ENCODE measurements around the gene ADK. TPM values are rescaled to one million over a fixed set of nuclear protein-coding genes. Genes with fewer than 3 reads are reported as not detected.

ADK gene
- total RNA-seq, 3 donors from 2014 or later = 13.8 to 24.0 (median 22.9) TPM

- H3K9me3 ChIP-seq = no peaks in the 10 kb centered on the region
- intact Hi-C loops (cut with DNase I, micrococcal nuclease) = no loop called here
- TF ChIP-seq CTCF (IDR thresholded peaks at IDR 0.05) = no peak
- H3K36me3 ChIP-seq (ENCODE audit: low read depth) = peaks cover 14% of the 10 kb centered on the region
- DNase-seq (peak in 1 of 3 donors; percentile 8), ATAC-seq (peak; percentile 96)
- H3K4me3 ChIP-seq = no peak overlapping the region
- no peaks in the 10 kb centered on the region for H3K4me1 ChIP-seq (ENCODE audit: low read depth)
These were observed 32.2 kb upstream of the ADK start for GRCh38 chr10:74118804-74119203.

DNA sequence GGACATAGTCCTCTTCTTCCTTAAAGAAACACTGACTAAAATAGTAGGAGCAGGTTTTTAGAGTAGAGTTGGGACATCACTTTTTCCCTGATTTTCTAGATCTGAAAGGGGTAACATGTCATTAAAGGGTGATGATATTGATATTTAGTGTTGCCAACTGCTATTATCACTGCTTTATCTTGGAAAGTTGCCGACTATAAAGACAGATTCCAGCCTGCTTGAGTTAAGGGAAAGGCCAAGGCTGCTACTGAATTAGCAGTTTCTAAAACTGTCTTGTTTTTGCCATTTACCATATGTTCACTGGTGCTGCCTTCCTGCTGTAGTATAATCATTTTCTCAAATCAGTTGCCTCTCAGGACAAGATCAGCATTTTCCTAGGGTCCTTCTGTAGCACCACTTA lies 30.1 kb upstream of the ADK start:
- no peak for DNase-seq
- H3K4me3 ChIP-seq = no peak overlapping the region
- TF ChIP-seq CTCF (IDR thresholded peaks at IDR 0.05) = no peak
- peaks cover 15% of the 10 kb centered on the region for H3K36me3 ChIP-seq (ENCODE audit: low read depth)
- no peak for ATAC-seq
- H3K9me3 ChIP-seq = no peaks in the 10 kb centered on the region
- intact Hi-C loops (cut with DNase I, micrococcal nuclease) = no loop called here
- no peaks in the 10 kb centered on the region for H3K4me1 ChIP-seq (ENCODE audit: low read depth)

DNA sequence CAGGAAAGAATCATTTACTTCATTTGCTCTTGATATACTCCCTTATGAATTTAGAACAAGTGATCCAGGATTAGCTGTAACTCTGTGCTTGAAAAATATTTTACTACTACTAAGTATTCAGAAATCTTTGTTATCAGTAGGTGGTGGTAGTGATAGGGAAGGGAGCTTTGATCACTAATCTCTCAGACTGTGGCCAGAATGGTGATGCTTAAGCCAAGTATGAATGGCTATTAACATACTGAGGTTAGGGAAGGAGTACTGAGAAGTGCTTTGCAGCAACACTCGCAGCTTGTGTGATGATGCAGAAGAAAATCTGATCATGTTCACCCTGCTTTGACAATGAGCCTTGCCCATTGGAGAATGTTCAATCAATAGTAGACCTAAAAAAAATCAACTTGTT lies 29.7 kb upstream of the ADK start:
- no peaks in the 10 kb centered on the region for H3K9me3 ChIP-seq
- H3K36me3 ChIP-seq (ENCODE audit: low read depth) = peaks cover 15% of the 10 kb centered on the region
- no peak for ATAC-seq
- H3K4me3 ChIP-seq = no peak overlapping the region
- no peaks in the 10 kb centered on the region for H3K4me1 ChIP-seq (ENCODE audit: low read depth)
- DNase-seq = no peak
- intact Hi-C loops (cut with DNase I, micrococcal nuclease) = no loop called here
- TF ChIP-seq CTCF (IDR thresholded peaks at IDR 0.05) = no peak

GRCh38 chr10:74122060-74122459 lies 29.0 kb upstream of the ADK start:
- intact Hi-C loops (cut with DNase I, micrococcal nuclease) = no loop called here
- ATAC-seq (no peak), DNase-seq (no peak)
- Histone ChIP-seq H3K9me3 (no peaks in the 10 kb centered on the region), H3K36me3 (ENCODE audit: low read depth) (peaks cover 15% of the 10 kb centered on the region), H3K4me3 (no peak overlapping the region), H3K4me1 (ENCODE audit: low read depth) (no peaks in the 10 kb centered on the region)
- no peak for TF ChIP-seq CTCF (IDR thresholded peaks at IDR 0.05)

DNA sequence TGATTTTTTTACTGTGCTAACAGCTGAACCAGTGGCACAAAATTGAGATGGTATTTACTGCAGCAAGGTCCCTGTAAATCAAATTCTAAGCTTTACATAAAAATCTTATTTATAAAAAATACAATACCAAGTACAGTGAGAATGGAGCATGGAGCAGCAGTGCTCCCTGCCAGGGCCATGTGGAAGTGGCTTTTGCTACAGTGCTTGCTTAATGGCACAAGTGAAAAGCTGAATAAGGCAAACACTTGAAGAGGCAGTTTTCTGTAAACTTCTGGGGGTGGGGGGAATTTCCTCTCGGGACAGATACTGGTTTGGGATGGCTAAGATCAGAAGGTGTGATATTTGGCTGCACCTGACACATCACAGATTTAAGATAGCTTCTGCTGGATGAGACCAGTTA lies 27.9 kb upstream of the ADK start:
- Histone ChIP-seq H3K9me3 (no peaks in the 10 kb centered on the region), H3K4me1 (ENCODE audit: low read depth) (no peaks in the 10 kb centered on the region), H3K36me3 (ENCODE audit: low read depth) (peaks cover 10% of the 10 kb centered on the region), H3K4me3 (no peak overlapping the region)
- DNase-seq (no peak), ATAC-seq (no peak)
- intact Hi-C loops (cut with DNase I, micrococcal nuclease) = no loop called here
- no peak for TF ChIP-seq CTCF (IDR thresholded peaks at IDR 0.05)
